ENCODE data around the gene STK24. TPM values are rescaled to one million over a fixed set of nuclear protein-coding genes. Genes with fewer than 3 reads are reported as not detected.

Gene STK24
- total and polyA plus RNA-seq, 10 of the 15 experiments (the other 5 are each of a cell fraction or from before 2014, with no cell fraction given), result 7.5 to 115 (median 52.9) TPM

GRCh38 chr13:98399756-98400155, 177.2 kb downstream of the STK24 start:
- ChIA-PET RAD21 (ENCODE audit: unreplicated experiment) (no interaction called here), SMC1A (ENCODE audit: uncharacterized antibody, unreplicated experiment) (no interaction called here), POLR2A (no interaction called here), CTCF (interaction anchor here (1.0 to 1.6 kb wide), 2 partner anchors 14 to 19 kb away, joined by 3 read pairs; no protein-coding TSS in a partner anchor)
- no peak for DNase-seq (ENCODE audit: low read depth, low spot score)
- Histone ChIP-seq H3K36me3 (ENCODE audit: control insufficient read depth in 2 of 2, insufficient read depth in 2 of 2, low read length in 1 of 2) (no peaks in the 10 kb centered on the region), H2AFZ (ENCODE audit: control insufficient read depth, low read depth, low read length) (no peak overlapping the region), H3K4me3 (no peak overlapping the region), H3K79me2 (ENCODE audit: control insufficient read depth, insufficient read depth, low read length) (no peaks in the 10 kb centered on the region), H4K20me1 (ENCODE audit: control insufficient read depth, insufficient read depth) (no peaks in the 10 kb centered on the region), H3K27ac (ENCODE audit: control insufficient read depth, insufficient read depth) (no peak overlapping the region), H3K4me2 (ENCODE audit: control insufficient read depth, insufficient read depth) (no peak overlapping the region), H3K27me3 (replicated peaks in 1 of 2; ENCODE audit: control insufficient read depth in 2 of 2, insufficient read depth in 2 of 2, low read length in 1 of 2) (no peaks in the 10 kb centered on the region), H3K9ac (ENCODE audit: control insufficient read depth, insufficient read depth, low read length) (no peak overlapping the region), H3K9me3 (replicated peaks; ENCODE audit: control insufficient read depth, insufficient read depth, low read length) (no peaks in the 10 kb centered on the region), H3K4me1 (ENCODE audit: control insufficient read depth, insufficient read depth, low read length) (no peaks in the 10 kb centered on the region)
- intact Hi-C loops (cut with micrococcal nuclease; ENCODE audit: unreplicated experiment) (no loop called here), in situ Hi-C loops (cut with MboI) (no loop called here)
- ATAC-seq, result no peak
- TF ChIP-seq NR2C2 (IDR thresholded peaks at IDR 0.05; ENCODE audit: borderline replicate concordance, control insufficient read depth, insufficient read length, low read depth) (no peak), IRF4 (IDR thresholded peaks at IDR 0.05; ENCODE audit: low read depth, low read length) (no peak), GATAD2B (conservative IDR thresholded peaks at IDR 0.05; ENCODE audit: low read depth) (no peak), BCL3 (IDR thresholded peaks at IDR 0.05; ENCODE audit: borderline replicate concordance, insufficient read depth, low read depth, low read length, poor library complexity, severe bottlenecking) (no peak), CBX3 (IDR thresholded peaks at IDR 0.05; ENCODE audit: borderline replicate concordance, low read depth) (no peak)
- no peak for FAIRE-seq
- no TSS peak for BruUV-seq (replicated peaks)
- 19% methylated on average over 4 of the region's 4 CpGs for WGBS (ENCODE audit: insufficient coverage, insufficient replicate concordance, low lambda C conversion rate, missing lambda C conversion rate)

- Histone ChIP-seq H3K79me2 (ENCODE audit: control insufficient read depth, insufficient read depth, low read length) (no peaks in the 10 kb centered on the region), H4K20me1 (ENCODE audit: control insufficient read depth, insufficient read depth) (no peaks in the 10 kb centered on the region), H2AFZ (ENCODE audit: control insufficient read depth, low read depth, low read length) (no peak overlapping the region), H3K4me2 (ENCODE audit: control insufficient read depth, insufficient read depth) (no peak overlapping the region), H3K27ac (ENCODE audit: control insufficient read depth, insufficient read depth) (no peak overlapping the region), H3K4me1 (ENCODE audit: control insufficient read depth, insufficient read depth, low read length) (no peaks in the 10 kb centered on the region), H3K27me3 (replicated peaks in 1 of 2; ENCODE audit: control insufficient read depth in 2 of 2, insufficient read depth in 2 of 2, low read length in 1 of 2) (no peaks in the 10 kb centered on the region), H3K4me3 (no peak overlapping the region), H3K9me3 (replicated peaks; ENCODE audit: control insufficient read depth, insufficient read depth, low read length) (no peaks in the 10 kb centered on the region), H3K36me3 (ENCODE audit: control insufficient read depth in 2 of 2, insufficient read depth in 2 of 2, low read length in 1 of 2) (no peaks in the 10 kb centered on the region), H3K9ac (ENCODE audit: control insufficient read depth, insufficient read depth, low read length) (no peak overlapping the region)
- ChIA-PET SMC1A (ENCODE audit: uncharacterized antibody, unreplicated experiment) (interaction anchor here (2.3 kb wide), 1 partner anchor 8 kb away, joined by 7 read pairs; no protein-coding TSS in a partner anchor), CTCF (interaction anchor here (1.2 to 1.6 kb wide), 3 partner anchors 10 to 543 kb away, joined by 3 to 4 read pairs (median 3); no protein-coding TSS in a partner anchor), RAD21 (ENCODE audit: unreplicated experiment) (no interaction called here), POLR2A (no interaction called here)
- FAIRE-seq (no peak), DNase-seq (ENCODE audit: low read depth, low spot score) (no peak), ATAC-seq (no peak)
- in situ Hi-C loops (cut with MboI), result no loop called here
- intact Hi-C loops (cut with micrococcal nuclease; ENCODE audit: unreplicated experiment), result no loop called here
- WGBS (ENCODE audit: insufficient coverage, insufficient replicate concordance, low lambda C conversion rate, missing lambda C conversion rate), result 36% methylated on average over 5 of the region's 5 CpGs
- no TSS peak for BruUV-seq (replicated peaks)
- TF ChIP-seq NR2F1 (conservative IDR thresholded peaks at IDR 0.05), result no peak
- no peak for TF ChIP-seq RAD21 (IDR thresholded peaks at IDR 0.05; ENCODE audit: insufficient read depth, low read depth, low read length)
- TF ChIP-seq RFX5 (IDR thresholded peaks at IDR 0.05; ENCODE audit: low read depth, low read length), result no peak
- no peak for TF ChIP-seq KDM1A (IDR thresholded peaks at IDR 0.05; ENCODE audit: borderline replicate concordance)
- TF ChIP-seq ELK1 (IDR thresholded peaks at IDR 0.05; ENCODE audit: low read depth, low read length), result no peak
- no peak for TF ChIP-seq EGR1 (IDR thresholded peaks at IDR 0.05; ENCODE audit: borderline replicate concordance in 1 of 2, low read depth in 2 of 2, low read length in 2 of 2)
- TF ChIP-seq SUPT20H (IDR thresholded peaks at IDR 0.05; ENCODE audit: borderline replicate concordance, control insufficient read depth, low read depth, low read length), result no peak
- no peak for TF ChIP-seq USF1 (IDR thresholded peaks at IDR 0.05; ENCODE audit: borderline replicate concordance, extremely low read length, insufficient read depth, low read depth, low read length)
Measured at GRCh38 chr13:98398581-98398980, 178.3 kb downstream of the STK24 start.
